Right ventricle myocardium superior (tissue), 1 donor: ENCODE data around the gene FKBP5. TPM values are rescaled to one million over a fixed set of nuclear protein-coding genes. Genes with fewer than 3 reads are reported as not detected.
A peak's percentile ranks its signal among the peaks of the same experiment; 100 is the strongest.

Experiments
- ATAC-seq: fragments of 200-7000 bp; cut with Tn5 transposase; one replicate; pipeline ENCODE4 v1.9.1; 2020; ENCODE audit warnings: mild to moderate bottlenecking; ENCODE audit not compliant: poor library complexity
- DNase-seq: peaks from one replicate; pipeline ENCODE4 v3.0.0-alpha.2; 2020
- intact Hi-C: fragments of 100-400 bp; cut with DNase I; formaldehyde crosslinking; loops from one replicate; pipeline ENCODE4 v1.11.2; 2022
- total RNA-seq: library from RNA; stranded (reverse); fragmentation: NEBNext Ultra II Directional; extraction: Animal tissue kit (Norgen Biotek cat#: 25700); gene quantifications from one replicate; pipeline ENCODE4 v1.2.1, GENCODE V29; 2021
- donor health status: DM: no; HTN: yes; CAD: no; lungs with severe emphysema.

The FKBP5 gene
- total RNA-seq, 1 donor from 2014 or later = 106 TPM

DNA sequence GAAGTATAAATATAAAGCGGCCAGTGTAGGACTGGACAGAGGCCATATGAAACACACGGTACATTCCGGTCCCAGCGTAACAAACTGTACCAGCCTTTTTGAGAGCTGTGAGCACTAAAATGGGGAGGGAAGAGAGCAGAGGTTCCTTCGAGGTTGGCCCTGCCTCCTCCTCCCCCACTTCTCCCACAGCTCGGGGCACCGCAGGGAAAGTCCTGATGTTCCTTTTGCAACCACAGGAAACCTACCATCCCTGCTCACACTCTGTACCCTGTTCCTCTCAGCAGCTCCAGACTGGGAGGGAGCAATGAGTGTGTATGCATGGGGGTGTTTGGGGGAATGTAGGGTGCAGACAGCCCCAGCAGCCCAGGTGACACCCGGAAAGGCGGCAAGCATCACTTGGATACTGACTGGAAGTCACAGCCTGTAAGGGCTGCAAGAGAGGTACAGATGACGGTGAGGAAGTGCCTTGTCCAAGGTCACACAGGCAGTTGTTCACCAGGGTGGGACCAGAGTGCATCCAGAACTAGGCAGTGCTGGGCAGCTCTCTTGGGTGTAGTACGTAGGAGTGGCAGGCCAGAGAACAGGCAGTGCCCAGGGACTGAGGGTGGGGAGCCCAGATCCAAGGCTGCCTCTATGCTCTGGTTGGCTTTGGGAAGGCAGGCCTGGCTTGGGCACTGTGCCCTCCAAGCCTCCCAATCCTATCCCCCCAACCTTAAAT lies 37.2 kb upstream of the FKBP5 start:
- intact Hi-C loops = no loop called here

DNA sequence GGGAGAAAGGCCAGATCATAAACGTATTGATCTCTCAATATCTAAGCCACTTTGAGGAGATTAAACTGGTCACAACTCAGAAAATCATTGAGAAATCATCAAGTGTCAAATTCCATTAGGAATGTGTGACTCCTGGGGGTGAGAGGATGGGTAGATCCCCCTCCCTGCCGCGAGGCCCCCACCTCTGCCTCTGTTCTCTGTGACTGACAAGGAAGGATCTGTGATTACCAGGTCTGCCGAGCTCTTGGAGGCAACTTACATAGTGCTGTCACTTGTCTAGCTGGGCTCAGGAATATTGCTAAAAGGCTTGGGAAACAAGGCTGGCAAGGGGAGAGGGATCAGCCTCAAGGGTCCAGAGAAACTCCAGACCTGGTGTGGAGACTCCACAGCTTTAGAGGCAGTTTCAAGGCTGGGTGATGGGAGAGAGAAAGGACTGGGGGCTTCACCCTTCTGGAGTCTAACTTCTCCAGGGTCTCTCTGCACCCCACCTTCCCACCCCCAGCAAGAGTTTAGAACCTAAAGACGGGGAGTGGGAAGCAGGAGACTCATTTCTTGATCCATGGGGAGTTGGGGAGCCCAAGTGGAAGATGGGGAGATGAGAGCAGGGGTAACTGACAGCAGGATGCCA lies 36.5 kb upstream of the FKBP5 start:
- intact Hi-C loops = no loop called here
- no peak for DNase-seq
- ATAC-seq = no peak

More for the DNA sequence above, 37.2 kb upstream of the FKBP5 start:
- DNase-seq (peak; percentile 82), ATAC-seq (peak; percentile 42)

DNA sequence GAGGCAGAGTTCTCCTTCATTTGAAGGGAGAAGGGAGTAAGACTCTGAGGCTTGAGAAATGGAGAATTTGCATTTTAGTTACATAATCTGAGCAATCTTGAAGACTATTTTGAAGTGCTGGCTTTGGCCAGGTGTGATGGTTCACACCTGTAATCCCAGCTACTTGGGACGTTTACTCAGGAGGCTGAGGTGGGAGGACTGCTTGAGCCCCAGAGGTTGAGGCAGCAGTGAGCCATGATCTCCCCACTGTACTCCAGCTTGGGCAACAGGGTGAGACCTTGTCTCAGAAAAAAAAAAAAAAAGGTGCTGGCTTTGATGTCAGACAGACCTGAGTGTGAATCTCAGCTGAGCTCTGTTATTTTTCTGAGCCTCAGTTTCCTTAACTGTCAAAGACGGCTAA lies 35.8 kb upstream of the FKBP5 start:
- ATAC-seq (no peak), DNase-seq (no peak)
- intact Hi-C loops = no loop called here

DNA sequence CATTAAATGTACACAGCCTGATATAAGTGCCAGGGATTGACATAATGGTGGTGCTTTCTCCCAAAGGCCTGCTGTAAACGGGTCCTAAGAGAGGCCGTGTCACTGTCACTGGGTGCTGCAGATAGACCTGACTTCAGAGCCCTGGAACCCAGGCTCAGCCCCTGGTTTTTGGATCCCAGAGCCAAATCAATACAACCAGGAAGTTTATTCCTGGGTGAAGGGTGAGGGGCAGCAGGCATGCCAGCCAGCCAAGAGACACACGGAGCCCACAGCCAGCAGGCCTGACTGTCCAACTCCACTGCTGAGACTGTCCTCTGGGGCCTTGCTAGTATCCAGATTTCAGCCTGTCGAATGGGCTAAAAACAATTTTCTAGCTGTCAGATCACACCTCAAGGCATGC lies 35.3 kb upstream of the FKBP5 start:
- no peak for DNase-seq
- ATAC-seq = no peak
- intact Hi-C loops = no loop called here

DNA sequence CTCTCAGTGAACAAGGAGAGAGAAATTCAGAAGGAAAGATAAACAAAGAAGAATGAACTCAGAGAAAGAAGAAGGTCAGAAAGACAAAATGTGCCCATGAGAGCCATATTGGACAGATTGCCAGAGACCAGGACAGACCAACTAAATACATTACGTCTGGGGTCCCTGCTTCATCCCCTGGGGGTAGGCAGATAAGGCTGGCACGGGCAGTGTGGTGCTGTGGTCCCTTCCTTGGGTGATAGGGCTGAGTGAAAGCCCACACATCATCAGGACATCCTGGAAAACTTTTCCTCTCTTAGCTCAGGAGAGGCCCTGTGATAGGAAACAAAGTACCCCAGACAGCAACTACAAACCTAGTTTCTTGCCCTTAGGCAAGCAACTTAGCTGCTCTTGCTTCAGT lies 34.9 kb upstream of the FKBP5 start:
- DNase-seq (no peak), ATAC-seq (no peak)
- intact Hi-C loops = no loop called here

DNA sequence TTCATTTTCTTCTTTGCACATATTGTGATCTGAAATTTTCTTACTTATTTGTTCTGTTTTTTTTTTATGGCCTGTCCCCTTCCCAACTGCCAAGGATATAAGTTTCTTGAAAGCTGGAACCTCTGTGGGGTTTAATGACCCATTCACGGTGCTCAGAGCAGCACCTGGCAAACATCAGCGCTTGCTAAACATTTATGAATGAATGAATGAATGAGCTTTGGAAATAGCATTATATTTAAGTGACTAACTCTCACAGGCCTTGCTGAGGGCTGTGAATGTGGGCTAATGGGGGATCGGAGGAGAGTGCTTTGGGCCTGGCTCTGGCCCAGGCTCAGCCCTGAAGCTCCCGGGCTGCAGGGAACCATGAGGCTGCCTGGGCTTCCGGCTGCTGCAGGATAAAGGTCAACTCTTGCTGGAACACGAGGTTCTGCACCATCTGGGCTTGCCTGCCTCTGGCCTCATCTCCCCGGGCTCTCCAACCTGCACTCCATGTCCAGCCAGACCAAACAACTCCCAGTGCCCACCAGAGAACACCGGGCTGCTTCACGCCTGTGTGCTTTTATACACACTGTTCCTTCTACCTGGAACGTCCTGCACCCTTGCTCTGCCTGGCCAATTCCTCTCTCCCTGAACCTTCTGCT lies 33.5 kb upstream of the FKBP5 start:
- ATAC-seq = peak; percentile 9
- intact Hi-C loops = no loop called here
- peak; percentile 80 for DNase-seq

DNA sequence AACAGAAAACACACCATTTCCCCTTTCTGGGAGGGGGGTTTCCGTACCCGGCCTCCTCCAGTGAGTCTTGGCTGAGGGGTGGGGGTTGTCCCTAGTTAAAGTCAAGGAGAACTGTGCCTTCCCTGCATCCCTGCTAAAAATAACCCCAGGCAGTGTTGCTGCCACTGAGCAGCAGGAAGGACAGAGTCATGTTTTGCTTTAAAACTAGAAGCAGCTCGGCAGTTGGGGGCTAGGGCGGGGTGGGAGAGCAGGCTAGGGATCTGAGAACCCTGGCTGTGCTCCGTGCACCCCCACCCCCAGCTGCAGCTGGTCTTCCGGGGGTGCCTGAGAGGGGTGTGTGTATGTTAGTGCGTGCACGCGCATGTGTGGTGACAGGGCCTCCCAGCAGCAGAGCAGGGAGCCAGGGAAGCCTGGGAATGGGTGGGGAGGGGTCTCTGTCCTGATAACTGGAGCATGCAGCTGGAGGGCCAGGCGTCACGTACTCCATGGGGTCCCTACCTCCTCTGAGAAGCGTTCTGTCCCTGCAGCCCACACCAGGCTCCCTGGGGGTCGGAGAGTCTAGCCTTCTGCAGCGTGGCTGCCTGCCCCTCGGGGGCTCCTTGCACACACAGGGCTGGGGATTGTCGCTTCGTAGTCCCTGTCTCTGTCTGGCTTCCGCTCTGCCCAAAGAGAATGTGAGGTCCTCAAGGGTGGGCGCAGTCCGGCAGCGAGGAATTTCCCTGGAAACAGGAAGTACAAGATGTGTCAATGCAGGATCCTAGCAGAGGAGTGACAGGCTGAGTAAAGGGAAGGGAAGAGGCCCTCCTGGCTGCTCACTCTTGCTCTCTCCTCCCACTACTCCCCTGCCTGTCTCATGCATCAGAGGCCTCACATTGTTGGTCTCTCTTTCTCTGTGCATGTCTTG lies 31.4 kb upstream of the FKBP5 start:
- ATAC-seq (peak; percentile 77), DNase-seq (peak; percentile 77)
- intact Hi-C loops = no loop called here

DNA sequence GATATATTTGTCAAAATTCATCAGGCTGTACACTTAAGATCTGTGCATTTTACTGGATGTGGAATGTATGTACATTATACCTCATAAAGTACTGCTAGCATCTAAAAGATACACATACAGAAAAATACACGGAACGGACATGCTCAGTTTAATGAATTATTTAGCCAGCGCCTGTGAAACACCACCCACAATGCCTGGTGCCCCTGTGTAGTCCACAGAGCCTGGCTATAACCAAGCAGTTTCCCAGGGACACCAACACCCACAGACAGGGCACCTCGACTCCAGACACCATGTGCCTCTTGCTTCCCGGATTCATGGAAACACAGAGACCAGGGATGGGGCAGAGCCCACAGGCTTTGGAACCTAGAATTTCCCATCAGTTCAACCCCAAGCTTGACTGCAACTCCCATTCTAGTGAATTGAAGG lies 30.7 kb upstream of the FKBP5 start:
- DNase-seq = no peak
- peak; percentile 16 for ATAC-seq

DNA sequence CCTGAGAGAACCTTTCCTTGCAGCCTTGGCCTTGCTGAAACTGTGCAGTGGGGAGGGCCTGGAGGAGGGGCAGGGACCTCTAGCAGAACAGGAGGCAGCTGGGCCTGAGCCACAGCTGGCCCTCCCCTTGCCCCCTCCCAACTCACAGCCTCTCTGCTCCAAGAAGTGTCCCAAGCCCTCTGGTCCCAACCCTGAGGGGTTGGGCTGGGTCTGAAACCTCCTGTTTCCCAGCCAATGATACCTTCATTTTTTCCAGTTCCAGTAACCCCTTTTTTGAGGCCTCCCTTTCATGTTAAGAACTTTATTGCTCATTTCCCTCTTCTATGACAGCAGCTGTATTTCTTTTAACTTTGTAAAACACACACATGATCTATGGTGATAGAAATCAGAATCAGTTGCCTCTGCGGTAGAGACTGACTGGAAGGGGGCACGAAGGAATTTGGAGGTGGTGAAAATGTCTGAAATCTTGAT lies 30.2 kb upstream of the FKBP5 start:
- DNase-seq = peak; percentile 60
- ATAC-seq = peak; percentile 14
- intact Hi-C loops = no loop called here

More for the DNA sequence above, 30.7 kb upstream of the FKBP5 start:
- intact Hi-C loops = no loop called here

DNA sequence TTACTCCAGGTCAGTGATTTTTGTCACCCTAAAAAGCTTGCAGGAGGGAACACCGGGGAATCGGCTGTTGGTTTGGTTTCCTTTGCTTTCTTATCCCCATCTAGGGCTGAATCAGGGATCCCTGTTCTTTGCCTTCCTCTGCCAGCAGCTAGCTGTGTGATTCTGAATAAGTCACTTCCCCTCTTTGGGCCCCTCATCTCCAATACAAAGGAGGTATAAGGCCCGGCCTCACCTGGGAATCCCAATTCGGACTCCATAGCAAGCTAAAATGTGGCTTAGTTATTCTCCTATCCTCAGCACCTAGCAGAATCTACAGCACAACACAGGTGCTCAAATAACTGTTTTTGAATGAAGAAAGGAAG lies 29.6 kb upstream of the FKBP5 start:
- intact Hi-C loops = no loop called here
- DNase-seq = no peak
- ATAC-seq = no peak

DNA sequence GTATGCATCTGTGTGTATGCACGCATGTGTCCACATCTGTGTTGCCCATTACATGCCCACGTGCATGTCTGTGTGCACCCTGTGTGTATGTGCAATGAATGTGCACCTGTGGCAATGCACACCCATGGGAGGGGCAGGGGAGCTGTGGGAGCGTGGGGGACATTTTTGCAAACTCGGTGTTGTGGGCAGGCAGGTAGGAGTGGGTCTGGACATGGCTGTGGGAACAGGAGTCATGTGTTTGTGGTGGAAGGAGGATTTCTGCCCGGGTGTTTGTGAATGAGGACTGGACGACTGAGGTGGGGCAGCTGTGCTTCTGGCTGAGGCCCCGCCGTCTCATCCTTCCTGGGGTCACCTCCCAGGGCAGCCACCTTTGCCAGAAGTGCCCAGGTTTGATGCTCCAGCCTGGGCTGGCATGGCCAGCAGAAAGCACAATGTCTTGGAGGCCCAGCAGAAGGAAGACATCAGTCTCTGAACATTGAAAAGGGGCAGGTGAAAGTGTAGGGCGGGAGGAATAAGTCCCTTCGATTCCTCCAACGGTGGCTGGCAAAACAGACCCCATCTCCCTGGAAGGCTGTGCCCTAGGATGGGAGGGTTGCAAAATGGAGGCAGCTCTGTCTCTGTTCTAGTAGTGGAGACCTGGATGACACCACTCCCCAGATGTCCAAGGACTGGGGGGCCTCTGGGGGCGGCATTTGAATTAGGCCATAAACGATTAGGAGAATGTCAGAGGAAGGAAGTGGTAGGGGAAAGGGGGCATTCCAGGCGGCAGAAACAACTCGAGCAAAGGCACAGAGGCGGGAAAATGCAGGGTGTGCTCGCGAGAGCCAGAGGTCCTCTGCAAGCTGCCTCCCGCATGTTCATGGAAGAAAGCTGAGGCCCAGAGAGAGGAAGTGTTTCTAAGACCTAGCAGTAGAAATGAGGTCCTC lies 29.0 kb upstream of the FKBP5 start:
- ATAC-seq = no peak
- DNase-seq = no peak
- intact Hi-C loops = no loop called here

DNA sequence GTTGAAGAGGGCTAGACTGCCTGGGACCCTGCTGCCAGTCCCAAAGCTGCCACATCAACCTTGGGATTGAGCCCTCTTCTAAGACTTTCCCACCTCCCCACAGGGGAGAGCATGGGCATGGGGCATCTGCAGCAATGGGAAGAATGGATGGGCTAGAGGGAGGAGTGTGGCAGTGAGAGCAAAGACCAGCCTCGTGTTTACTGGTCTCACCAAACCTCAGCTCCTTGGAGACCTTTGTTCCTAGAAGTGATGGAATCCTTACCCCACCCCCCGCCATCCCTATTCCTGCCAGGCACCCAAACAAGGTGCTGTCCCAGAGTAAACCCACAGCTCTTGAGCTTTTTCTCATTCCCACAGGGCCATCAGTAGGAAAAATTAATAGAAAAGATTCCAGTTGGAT lies 28.1 kb upstream of the FKBP5 start:
- DNase-seq = no peak
- ATAC-seq = no peak
- intact Hi-C loops = no loop called here

DNA sequence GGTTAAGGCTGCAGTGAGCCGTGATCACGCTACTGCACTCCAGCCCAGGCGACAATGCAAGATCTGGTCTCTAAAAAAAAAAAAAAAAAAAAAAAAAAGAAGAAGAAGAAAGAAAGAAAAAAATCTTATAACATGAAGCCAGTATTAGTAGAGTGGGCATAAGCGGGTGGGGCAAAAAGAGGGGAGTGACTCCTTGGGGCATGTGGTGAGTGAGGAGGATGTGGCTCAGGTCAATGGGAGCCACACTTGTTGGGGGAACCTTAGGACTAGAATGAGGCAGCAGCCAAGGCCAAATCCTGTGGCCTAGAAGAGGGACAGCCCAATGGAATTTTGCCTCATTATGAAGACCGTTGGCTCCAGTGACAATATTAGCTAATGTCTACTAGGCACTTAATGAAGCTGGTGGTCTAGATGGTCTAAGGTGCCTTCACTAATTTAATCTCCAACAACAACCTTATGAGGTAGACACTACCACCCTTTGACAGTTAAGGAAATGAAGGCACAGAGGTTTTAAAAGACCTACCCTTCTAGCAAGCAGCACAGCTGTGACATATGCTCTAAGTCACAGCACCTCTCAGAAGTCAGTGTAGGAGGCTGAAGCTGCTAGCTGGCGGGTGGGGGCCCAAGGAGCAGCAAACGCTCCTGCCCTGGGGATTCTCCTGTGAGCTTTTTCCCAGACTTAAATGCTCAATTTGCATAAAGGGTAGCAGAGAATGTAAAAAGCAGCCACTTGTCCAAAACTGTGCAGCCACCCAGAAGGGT lies 24.5 kb upstream of the FKBP5 start:
- DNase-seq = no peak
- intact Hi-C loops = no loop called here
- no peak for ATAC-seq

DNA sequence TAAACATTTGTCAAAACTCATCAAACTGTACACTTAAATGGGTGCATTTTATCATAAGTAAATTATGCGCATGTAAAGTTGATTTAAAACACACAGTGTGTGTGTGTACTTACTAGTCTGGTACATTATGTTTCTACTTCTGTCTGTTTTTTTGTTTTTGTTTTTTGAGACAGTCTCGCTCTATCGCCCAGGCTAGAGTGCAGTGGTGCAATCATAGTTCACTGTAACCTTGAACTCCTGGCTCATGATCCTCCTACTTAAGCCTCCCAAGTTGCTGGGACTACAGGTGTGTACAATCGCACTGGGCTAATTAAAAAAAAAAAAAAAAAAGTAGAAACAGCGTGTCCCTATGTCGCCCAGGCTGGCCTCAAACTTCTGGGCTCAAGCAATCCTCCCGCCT lies 23.0 kb upstream of the FKBP5 start:
- no peak for ATAC-seq
- intact Hi-C loops = no loop called here
- DNase-seq = no peak

DNA sequence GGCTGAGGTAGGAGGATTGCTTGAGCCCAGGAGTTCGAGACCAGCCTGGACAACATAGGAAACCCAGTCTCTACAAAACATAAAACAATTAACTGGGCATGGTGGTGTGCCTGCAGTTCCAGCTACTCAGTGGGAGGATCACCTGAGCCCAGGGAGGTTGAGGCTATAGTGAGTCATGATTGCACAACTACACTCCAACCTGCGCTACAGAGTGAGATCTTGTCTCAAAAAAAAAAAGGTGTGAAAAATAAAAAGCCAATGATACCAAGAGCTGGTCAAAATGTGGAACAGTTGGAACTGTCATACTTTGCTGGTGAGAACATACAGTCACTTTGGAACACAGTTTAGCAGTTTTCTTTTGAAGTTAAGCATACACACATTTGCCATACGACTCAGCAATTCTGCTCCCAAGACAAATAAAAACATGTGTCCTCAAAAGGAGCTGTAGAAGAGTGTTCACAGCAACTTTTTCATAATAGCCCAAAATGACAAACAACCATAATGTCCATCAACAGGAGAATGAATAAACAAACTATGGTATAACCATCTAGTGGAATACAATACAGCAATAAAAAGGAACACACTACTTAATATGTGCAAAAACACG lies 21.6 kb upstream of the FKBP5 start:
- intact Hi-C loops = no loop called here
- no peak for DNase-seq
- ATAC-seq = no peak

DNA sequence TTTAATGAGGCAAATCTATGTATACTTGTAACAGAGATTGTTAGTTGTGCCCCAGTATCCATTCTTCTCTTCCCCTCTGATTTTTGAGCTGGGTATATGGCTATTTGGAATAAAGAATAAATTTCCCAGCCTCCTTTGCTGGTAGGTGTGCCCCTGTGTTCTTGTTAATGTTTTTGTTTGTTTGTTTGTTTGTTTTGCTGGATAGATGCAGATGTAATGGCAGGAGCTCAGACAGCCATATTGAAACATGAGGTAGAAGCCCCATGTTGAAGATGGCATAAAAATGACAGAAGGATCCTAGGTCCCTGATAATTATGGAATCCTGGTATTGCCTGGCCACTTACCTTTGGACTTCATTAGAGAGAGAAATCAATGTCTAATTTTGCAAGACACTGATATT lies 19.9 kb upstream of the FKBP5 start:
- intact Hi-C loops = no loop called here
- ATAC-seq (no peak), DNase-seq (no peak)
